WI38 (cell line): ENCODE data around the gene KRT15.

ENCODE experiments used
- H3K4me3 ChIP-seq: 2 replicates; pipeline ENCODE4 v1.5.1; 2011; ENCODE audit warnings: low read depth, mild to moderate bottlenecking, control low read depth, low read length
- TF ChIP-seq, protein P1 (sequence below): IDR thresholded peaks from 2 replicates; pipeline ENCODE4 v1.5.1; 2012; ENCODE audit warnings: low read depth, mild to moderate bottlenecking, control low read depth, low read length

Gene KRT15

DNA sequence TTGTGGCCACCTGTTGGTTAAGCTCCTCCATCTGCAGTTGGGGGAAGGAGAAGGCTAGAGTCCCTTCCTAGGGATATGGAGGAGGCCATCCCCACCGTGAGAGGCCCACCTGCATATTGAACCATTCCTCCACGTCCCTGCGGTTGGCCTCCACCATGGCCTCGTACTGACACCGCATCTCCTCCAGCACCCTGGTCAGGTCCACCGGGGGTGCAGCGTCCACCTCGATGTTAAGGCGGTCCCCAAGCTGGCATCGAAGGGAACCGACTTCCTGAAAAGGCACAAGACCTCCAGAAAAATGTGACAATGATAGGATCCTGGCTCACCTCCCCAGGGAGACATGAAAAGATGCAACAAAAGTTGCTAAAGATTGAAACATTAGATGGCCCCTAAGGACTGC, 54.5 kb downstream of the KRT15 start:
- TF ChIP-seq, protein P1, sequence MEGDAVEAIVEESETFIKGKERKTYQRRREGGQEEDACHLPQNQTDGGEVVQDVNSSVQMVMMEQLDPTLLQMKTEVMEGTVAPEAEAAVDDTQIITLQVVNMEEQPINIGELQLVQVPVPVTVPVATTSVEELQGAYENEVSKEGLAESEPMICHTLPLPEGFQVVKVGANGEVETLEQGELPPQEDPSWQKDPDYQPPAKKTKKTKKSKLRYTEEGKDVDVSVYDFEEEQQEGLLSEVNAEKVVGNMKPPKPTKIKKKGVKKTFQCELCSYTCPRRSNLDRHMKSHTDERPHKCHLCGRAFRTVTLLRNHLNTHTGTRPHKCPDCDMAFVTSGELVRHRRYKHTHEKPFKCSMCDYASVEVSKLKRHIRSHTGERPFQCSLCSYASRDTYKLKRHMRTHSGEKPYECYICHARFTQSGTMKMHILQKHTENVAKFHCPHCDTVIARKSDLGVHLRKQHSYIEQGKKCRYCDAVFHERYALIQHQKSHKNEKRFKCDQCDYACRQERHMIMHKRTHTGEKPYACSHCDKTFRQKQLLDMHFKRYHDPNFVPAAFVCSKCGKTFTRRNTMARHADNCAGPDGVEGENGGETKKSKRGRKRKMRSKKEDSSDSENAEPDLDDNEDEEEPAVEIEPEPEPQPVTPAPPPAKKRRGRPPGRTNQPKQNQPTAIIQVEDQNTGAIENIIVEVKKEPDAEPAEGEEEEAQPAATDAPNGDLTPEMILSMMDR, result no peak
- no peak overlapping the region for H3K4me3 ChIP-seq

DNA sequence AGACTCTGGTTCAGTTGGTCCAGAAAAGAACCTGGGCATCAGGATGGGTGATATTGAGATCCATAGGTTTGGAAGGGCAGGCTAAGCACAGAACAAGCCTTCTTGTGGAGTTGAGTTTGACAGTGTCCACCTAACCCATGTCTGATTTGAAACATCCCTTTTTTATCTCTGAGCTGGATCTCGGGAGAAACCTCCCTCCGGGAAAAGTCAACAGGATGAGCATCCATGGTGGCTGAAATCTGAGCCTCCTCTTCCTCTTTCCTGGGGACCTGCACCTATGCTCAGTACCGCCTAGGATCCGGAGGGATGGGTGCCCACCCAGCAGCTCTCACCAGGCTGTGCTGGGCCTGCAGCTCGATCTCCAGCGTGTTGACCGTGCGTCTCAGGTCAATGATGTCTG, 54.9 kb downstream of the KRT15 start:
- TF ChIP-seq, protein P1, result no peak
- no peak overlapping the region for H3K4me3 ChIP-seq
